ENCODE measurements around the gene MYCBPAP. TPM values are rescaled to one million over a fixed set of nuclear protein-coding genes. Genes with fewer than 3 reads are reported as not detected.

The MYCBPAP gene, protein sequence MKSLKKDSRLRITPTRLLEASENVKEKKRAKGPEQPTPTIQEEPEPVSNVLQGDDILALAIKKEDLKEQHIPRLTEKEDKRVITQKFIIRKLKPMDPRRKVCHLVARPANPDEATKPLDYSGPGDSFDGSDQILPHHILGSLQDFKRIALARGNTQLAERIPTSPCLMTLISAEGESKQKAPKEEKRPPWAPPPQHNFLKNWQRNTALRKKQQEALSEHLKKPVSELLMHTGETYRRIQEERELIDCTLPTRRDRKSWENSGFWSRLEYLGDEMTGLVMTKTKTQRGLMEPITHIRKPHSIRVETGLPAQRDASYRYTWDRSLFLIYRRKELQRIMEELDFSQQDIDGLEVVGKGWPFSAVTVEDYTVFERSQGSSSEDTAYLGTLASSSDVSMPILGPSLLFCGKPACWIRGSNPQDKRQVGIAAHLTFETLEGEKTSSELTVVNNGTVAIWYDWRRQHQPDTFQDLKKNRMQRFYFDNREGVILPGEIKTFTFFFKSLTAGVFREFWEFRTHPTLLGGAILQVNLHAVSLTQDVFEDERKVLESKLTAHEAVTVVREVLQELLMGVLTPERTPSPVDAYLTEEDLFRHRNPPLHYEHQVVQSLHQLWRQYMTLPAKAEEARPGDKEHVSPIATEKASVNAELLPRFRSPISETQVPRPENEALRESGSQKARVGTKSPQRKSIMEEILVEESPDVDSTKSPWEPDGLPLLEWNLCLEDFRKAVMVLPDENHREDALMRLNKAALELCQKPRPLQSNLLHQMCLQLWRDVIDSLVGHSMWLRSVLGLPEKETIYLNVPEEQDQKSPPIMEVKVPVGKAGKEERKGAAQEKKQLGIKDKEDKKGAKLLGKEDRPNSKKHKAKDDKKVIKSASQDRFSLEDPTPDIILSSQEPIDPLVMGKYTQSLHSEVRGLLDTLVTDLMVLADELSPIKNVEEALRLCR
- total RNA-seq (1 to 10 TPM; 1.3 to 2.6 TPM), polyA plus RNA-seq (1 to 10 TPM in 1 of 3 donors, under 1 TPM in 1, not detected in 1; 0.80 to 1.3 TPM), total RNA-seq (0.32 to 9.0 (median 3.4) reads per million in 6 experiments)

DNA sequence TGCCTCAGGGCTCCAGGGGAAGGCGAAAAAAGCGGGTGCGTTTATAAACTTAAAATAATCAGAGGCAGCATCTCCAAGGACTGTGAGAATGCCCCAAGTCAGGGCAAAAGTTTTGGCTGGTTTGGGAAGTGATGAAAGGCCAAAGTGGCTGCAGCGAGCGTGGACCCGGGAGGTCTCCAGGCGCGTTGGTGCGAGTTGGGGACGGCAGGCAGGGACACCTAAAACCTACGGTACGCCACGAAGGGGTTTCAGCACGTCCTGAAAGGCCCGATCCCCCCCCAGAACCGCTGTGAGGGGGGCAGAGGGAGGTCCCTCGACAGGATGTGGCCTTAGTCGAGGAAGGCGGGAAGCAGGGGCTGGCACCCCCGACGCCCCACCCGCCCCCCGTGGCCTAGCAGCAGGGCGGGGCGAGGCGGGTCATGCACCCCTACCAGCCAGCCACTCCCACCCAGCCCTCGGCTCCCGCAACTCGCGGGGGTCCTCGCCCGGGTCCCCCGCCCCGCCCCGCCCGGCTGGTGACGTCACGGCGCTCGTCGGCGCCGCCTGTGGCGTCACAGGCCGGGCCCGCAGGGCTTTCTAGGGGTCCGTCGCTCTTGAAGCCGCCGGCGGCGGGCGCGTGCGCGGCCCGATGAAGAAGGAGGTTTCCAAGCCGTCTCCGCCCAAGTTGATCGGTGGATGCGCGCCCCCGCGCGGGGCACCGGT is at the start of gene MYCBPAP:
MYCBPAP (plus strand) TSS at position 569 of the 702 bp plus-strand sequence. CDS start 236 bp downstream, outside the sequence.
- Mint-ChIP-seq H3K27me3 (no peaks in the 10 kb centered on the region), H3K4me1 (peaks cover 19 to 48% (median 36%) of the 10 kb centered on the region in 4 donors), H3K9me3 (no peaks in the 10 kb centered on the region), H3K4me3 (peak within 1 kb of the TSS; percentile 87 to 95 (median 93)), H3K36me3 (no peaks in the 10 kb centered on the region), H3K27ac (peak within 1 kb of the TSS; percentile 71 to 96 (median 93))
- POLR2A ChIA-PET, result no interaction called here
- DNase-seq, result peak; percentile 73 to 87 (median 80)
- ATAC-seq, result peak; percentile 82 to 91

DNA sequence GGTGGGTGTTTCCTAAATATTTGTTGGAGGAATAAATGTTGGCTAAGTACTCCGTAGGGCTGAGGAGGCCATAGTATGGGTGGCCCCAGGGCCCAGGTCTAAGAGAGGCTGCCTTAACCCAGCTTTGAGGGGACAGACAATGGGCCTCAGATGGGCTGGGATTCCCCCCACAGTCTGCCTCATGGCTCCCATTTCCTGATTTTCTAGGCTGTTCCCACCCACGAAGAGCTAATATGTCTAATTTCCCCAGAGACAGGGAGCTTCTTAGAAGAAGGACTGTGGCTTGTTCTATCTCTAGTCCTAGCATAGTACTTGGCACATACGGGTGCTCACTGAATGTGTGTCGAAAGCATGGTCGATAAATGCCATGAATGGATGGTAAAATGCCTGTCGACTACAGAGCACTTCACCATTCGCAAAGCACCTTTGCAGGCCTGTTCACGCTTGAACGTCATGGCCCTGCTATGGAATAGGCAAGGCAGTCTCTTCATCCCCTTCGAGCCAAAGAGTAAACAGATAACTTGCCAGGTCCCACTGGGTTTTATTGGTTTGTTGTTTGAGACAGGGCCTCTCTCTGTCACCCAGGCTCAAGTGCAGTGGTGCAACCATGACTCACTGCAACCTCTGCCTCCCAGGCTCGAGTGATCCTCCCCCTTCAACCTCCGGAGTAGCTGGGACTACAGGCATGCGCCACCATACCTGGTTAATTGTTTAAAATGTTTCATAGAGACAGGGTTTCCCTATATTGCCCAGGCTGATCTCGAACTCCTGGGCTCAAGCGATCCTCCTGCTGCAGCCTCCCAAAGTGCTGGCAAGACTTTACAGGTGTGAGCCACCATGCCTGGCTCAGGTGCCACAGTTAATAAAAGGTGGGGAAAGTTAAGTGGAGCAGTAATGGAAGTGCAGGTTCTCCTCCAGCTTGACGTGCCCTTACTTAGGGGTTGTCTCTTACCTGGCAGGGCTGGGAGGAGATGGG is 49.2 kb upstream of the MYCBPAP start:
- Mint-ChIP-seq H3K4me3 (no peak overlapping the region), H3K36me3 (no peaks in the 10 kb centered on the region), H3K4me1 (peaks cover 0 to 2% (median 0%) of the 10 kb centered on the region in 4 donors), H3K27me3 (no peaks in the 10 kb centered on the region), H3K9me3 (no peaks in the 10 kb centered on the region), H3K27ac (no peak overlapping the region)
- POLR2A ChIA-PET, result no interaction called here
- no peak for DNase-seq
- ATAC-seq, result no peak

DNA sequence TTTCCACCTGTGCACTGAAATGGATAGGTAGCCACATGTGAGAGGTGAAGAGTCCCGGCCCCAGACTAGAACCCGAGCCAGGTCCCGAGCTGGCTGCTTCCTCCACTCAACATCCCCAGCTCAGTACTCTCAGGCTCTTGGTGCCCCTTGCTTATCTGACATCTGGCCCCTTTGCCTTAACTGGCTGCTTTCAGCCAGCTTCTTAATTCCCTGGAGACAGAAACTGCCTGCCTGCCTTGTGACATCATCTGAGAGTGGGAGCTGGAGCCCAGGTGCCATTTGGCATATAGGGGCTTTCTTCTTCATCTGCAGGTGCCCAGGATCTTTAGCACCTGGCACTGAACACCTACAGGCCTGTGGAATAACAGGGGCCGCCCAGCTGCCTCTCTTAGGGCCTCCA is 48.5 kb upstream of the MYCBPAP start:
- DNase-seq, result no peak
- Mint-ChIP-seq H3K4me1 (peaks cover 0 to 2% (median 0%) of the 10 kb centered on the region in 4 donors), H3K9me3 (no peaks in the 10 kb centered on the region), H3K36me3 (no peaks in the 10 kb centered on the region), H3K27me3 (no peaks in the 10 kb centered on the region), H3K4me3 (no peak overlapping the region), H3K27ac (no peak overlapping the region)
- POLR2A ChIA-PET, result no interaction called here
- no peak for ATAC-seq

GRCh38 chr17:50460831-50461526 is 47.3 kb upstream of the MYCBPAP start:
- H3K36me3 Mint-ChIP-seq, result no peaks in the 10 kb centered on the region
- H3K9me3 Mint-ChIP-seq, result no peaks in the 10 kb centered on the region
- ATAC-seq (no peak), DNase-seq (no peak)
- H3K4me3 Mint-ChIP-seq, result no peak overlapping the region
- H3K4me1 Mint-ChIP-seq, result peaks cover 0 to 3% (median under 1%) of the 10 kb centered on the region in 4 donors
- POLR2A ChIA-PET, result no interaction called here
- H3K27me3 Mint-ChIP-seq, result no peaks in the 10 kb centered on the region
- no peak overlapping the region for H3K27ac Mint-ChIP-seq

- no peak for ATAC-seq
Measured at GRCh38 chr17:50461550-50462132, 46.6 kb upstream of the MYCBPAP start.

DNA sequence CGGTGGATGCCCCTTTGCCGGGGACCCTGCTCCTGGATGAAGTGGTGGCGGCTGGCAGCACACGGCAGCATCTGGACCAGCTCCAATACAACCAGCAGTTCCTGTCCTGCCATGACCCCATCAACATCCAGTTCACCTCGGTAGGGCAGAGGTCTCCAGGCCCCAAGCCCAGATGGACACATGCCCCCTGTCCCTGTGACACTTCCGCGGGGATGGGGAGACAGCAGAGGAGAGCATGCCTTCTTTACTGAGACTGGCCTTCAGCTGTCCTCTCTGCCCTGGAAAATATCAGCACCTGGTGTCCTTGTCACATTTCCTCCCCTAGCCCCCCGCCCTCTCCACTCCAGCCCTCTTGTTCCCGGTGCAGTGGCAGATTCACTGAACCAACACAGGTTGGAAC is 45.8 kb upstream of the MYCBPAP start:
- Mint-ChIP-seq H3K9me3 (no peaks in the 10 kb centered on the region), H3K27me3 (peaks cover 0 to 10% (median 4%) of the 10 kb centered on the region in 5 donors), H3K27ac (no peak overlapping the region), H3K4me1 (peaks cover 0 to 8% (median 3%) of the 10 kb centered on the region in 4 donors), H3K36me3 (peaks cover 0 to 2% (median 0%) of the 10 kb centered on the region in 3 donors), H3K4me3 (no peak overlapping the region)
- no peak for ATAC-seq
- POLR2A ChIA-PET, result no interaction called here
- DNase-seq, result no peak

More at GRCh38 chr17:50461550-50462132, 46.6 kb upstream of the MYCBPAP start:
- H3K27ac Mint-ChIP-seq, result no peak overlapping the region
- no peaks in the 10 kb centered on the region for H3K9me3 Mint-ChIP-seq
- no peaks in the 10 kb centered on the region for H3K36me3 Mint-ChIP-seq
- H3K4me3 Mint-ChIP-seq, result no peak overlapping the region
- peaks cover 0 to 2% (median 0%) of the 10 kb centered on the region in 5 donors for H3K27me3 Mint-ChIP-seq
- POLR2A ChIA-PET, result no interaction called here
- DNase-seq, result no peak
- peaks cover 0 to 3% (median under 1%) of the 10 kb centered on the region in 4 donors for H3K4me1 Mint-ChIP-seq

DNA sequence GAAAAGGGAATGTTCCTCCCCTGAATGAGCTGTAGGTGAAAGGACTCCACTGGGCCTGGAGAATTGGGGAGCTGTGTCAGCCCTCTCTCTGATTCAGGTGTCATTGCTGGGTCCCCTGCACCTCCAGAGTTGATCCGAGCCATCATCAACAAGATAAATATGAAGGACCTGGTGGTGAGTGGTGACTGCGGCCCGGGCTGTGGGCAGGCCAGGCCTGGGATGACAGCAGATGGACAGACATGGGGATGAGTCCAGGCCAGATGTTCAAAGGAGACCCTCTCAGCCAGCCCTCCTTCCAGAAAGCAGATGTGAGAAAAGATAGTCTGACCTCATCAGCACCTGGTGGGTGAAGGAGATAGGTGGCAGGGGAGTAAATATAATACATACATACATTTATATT is 44.1 kb upstream of the MYCBPAP start:
- H3K36me3 Mint-ChIP-seq, result peaks cover 0 to 4% (median 0%) of the 10 kb centered on the region in 3 donors
- POLR2A ChIA-PET, result no interaction called here
- H3K27ac Mint-ChIP-seq, result no peak overlapping the region

DNA sequence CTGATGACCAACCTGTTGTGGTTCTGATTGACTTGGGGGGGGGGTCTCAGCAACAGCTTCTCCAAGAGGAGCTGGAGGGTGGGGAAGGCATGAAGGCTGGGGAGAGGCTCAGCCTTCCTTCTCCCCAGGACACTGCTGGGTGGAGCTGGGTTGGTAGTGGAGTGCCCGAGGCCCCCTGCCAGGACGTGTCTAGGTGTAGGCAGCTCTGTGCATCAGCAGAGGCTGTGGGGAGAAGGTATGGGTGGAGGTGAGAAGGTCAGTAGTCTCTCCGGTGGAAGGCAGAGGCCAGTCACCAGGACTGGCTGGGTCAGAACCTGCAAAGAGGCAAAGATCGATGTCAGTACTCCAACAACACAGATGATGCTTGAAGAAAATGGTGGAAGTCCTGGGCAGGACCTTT is 43.5 kb upstream of the MYCBPAP start:
- POLR2A ChIA-PET, result no interaction called here
- no peaks in the 10 kb centered on the region for H3K9me3 Mint-ChIP-seq
- peaks cover 2 to 22% (median 15%) of the 10 kb centered on the region in 5 donors for H3K27me3 Mint-ChIP-seq
- peaks cover 2 to 19% (median 9%) of the 10 kb centered on the region in 4 donors for H3K4me1 Mint-ChIP-seq
- no peak for DNase-seq
- peak overlapping the region in 1 of 10 donors; percentile 27 for H3K27ac Mint-ChIP-seq
- H3K36me3 Mint-ChIP-seq, result peaks cover 0 to 4% (median 0%) of the 10 kb centered on the region in 3 donors
- H3K4me3 Mint-ChIP-seq, result no peak overlapping the region
- ATAC-seq, result no peak

More for the DNA sequence above, 44.1 kb upstream of the MYCBPAP start:
- Mint-ChIP-seq H3K9me3 (no peaks in the 10 kb centered on the region), H3K27me3 (peaks cover 2 to 22% (median 15%) of the 10 kb centered on the region in 5 donors), H3K4me3 (no peak overlapping the region), H3K4me1 (peaks cover 2 to 19% (median 7%) of the 10 kb centered on the region in 4 donors)
- DNase-seq, result no peak
- no peak for ATAC-seq

GRCh38 chr17:50465171-50465570 is 43.1 kb upstream of the MYCBPAP start:
- H3K9me3 Mint-ChIP-seq, result no peaks in the 10 kb centered on the region

DNA sequence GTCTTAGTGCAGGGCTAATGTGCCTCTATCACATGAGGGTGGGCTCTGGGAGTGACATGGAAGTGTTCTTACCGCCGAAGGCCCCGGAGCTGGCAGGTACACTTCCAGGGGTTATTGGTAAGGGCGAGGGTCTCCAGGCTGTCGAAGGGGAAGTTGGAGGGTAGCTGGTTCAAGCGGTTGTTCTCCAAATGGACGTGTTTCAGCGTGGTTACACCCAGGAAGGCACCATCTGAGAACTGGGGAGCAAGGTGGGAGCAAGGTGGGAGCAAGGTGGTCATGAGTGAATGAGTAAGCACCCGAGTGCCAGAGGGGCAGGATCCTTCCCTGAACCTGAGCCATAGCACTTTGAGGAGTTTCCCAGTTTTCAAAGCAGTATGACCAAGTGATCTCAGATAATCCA is 42.6 kb upstream of the MYCBPAP start:
- H3K4me3 Mint-ChIP-seq, result no peak overlapping the region
- peaks cover 0 to 4% (median 0%) of the 10 kb centered on the region in 3 donors for H3K36me3 Mint-ChIP-seq
- DNase-seq (no peak), ATAC-seq (no peak)
- POLR2A ChIA-PET, result no interaction called here
- H3K9me3 Mint-ChIP-seq, result no peaks in the 10 kb centered on the region
- peaks cover 2 to 21% (median 10%) of the 10 kb centered on the region in 4 donors for H3K4me1 Mint-ChIP-seq
- H3K27ac Mint-ChIP-seq, result peak overlapping the region in 1 of 10 donors; percentile 31
- H3K27me3 Mint-ChIP-seq, result peaks cover 2 to 31% (median 15%) of the 10 kb centered on the region in 5 donors

More at GRCh38 chr17:50465171-50465570, 43.1 kb upstream of the MYCBPAP start:
- POLR2A ChIA-PET, result no interaction called here
- peaks cover 2 to 19% (median 9%) of the 10 kb centered on the region in 4 donors for H3K4me1 Mint-ChIP-seq
- no peak overlapping the region for H3K4me3 Mint-ChIP-seq
- H3K27me3 Mint-ChIP-seq, result peaks cover 2 to 26% (median 15%) of the 10 kb centered on the region in 5 donors
- peaks cover 0 to 4% (median 0%) of the 10 kb centered on the region in 3 donors for H3K36me3 Mint-ChIP-seq
- DNase-seq (no peak), ATAC-seq (no peak)
- peak overlapping the region in 2 of 10 donors; percentile 27 to 31 for H3K27ac Mint-ChIP-seq
